SK-N-SH treated with all-trans-retinoic acid at 6 μM for 48 hours (cell line): ENCODE measurements around the gene RBM19.

Experiments
- BACH2 ChIP-seq: fragments of 250-450 bp; sonication (Bioruptor Pico); IDR thresholded peaks from 2 replicates; pipeline ENCODE4 v1.9.0; 2021; ENCODE audit warnings: mild to moderate bottlenecking, borderline replicate concordance
- CSDC2 ChIP-seq: fragments of 250-450 bp; sonication (Bioruptor Pico); IDR thresholded peaks from 2 replicates; pipeline ENCODE4 v1.5.0; 2020; ENCODE audit warnings: mild to moderate bottlenecking, moderate library complexity
- GLIS3 ChIP-seq: fragments of 250-450 bp; sonication (Bioruptor Pico); IDR thresholded peaks from 2 replicates; pipeline ENCODE4 v1.5.0; 2020; ENCODE audit warnings: mild to moderate bottlenecking, moderate library complexity
- PATZ1 ChIP-seq: fragments of 250-450 bp; sonication (Bioruptor Pico); IDR thresholded peaks from 2 replicates; pipeline ENCODE4 v1.8.0; 2020; ENCODE audit warnings: mild to moderate bottlenecking, moderate library complexity, borderline replicate concordance
- PPARA ChIP-seq: fragments of 250-450 bp; sonication (Bioruptor Pico); IDR thresholded peaks from 2 replicates; pipeline ENCODE4 v1.5.0; 2020; ENCODE audit warnings: mild to moderate bottlenecking, borderline replicate concordance
- TCF4 ChIP-seq: fragments of 250-450 bp; sonication (Bioruptor Pico); IDR thresholded peaks from 2 replicates; pipeline ENCODE4 v1.8.0; 2021; ENCODE audit warnings: mild to moderate bottlenecking, moderate library complexity, borderline replicate concordance
- TOX ChIP-seq: fragments of 250-450 bp; sonication (Bioruptor Pico); IDR thresholded peaks from 2 replicates; pipeline ENCODE4 v1.8.0; 2021; ENCODE audit warnings: mild to moderate bottlenecking, moderate library complexity, borderline replicate concordance
- ZFP3 ChIP-seq: fragments of 250-450 bp; sonication (Bioruptor Pico); IDR thresholded peaks from 2 replicates; pipeline ENCODE4 v1.5.0; 2020; ENCODE audit warnings: mild to moderate bottlenecking, moderate library complexity
- ZFP30 ChIP-seq: fragments of 450-650 bp; formaldehyde crosslinking; IDR thresholded peaks from 2 replicates; pipeline ENCODE4 v1.5.0; 2022; ENCODE audit warnings: mild to moderate bottlenecking, moderate library complexity
- ZNF8 ChIP-seq: fragments of 450-650 bp; formaldehyde crosslinking; IDR thresholded peaks from 2 replicates; pipeline ENCODE4 v1.5.0; 2020; ENCODE audit warnings: mild to moderate bottlenecking, moderate library complexity
- TF ChIP-seq, protein P1 (sequence below): fragments of 250-450 bp; sonication (Bioruptor Pico); IDR thresholded peaks from 2 replicates; pipeline ENCODE4 v1.5.1; 2020; ENCODE audit warnings: low read depth, mild to moderate bottlenecking, moderate library complexity
- TF ChIP-seq, protein P2 (sequence below): fragments of 250-450 bp; sonication (Bioruptor Pico); IDR thresholded peaks from 2 replicates; pipeline ENCODE4 v1.5.0; 2020; ENCODE audit warnings: mild to moderate bottlenecking, moderate library complexity

- TF ChIP-seq TOX (CRISPR knock-in tag) (no peak), ZFP30 (CRISPR knock-in tag) (no peak), ZNF8 (CRISPR knock-in tag) (no peak), TCF4 (CRISPR knock-in tag) (no peak), GLIS3 (CRISPR knock-in tag) (no peak), PPARA (no peak), BACH2 (CRISPR knock-in tag) (no peak), CSDC2 (CRISPR knock-in tag) (no peak), PATZ1 (CRISPR knock-in tag) (no peak), ZFP3 (CRISPR knock-in tag) (no peak)
- TF ChIP-seq, protein P1, sequence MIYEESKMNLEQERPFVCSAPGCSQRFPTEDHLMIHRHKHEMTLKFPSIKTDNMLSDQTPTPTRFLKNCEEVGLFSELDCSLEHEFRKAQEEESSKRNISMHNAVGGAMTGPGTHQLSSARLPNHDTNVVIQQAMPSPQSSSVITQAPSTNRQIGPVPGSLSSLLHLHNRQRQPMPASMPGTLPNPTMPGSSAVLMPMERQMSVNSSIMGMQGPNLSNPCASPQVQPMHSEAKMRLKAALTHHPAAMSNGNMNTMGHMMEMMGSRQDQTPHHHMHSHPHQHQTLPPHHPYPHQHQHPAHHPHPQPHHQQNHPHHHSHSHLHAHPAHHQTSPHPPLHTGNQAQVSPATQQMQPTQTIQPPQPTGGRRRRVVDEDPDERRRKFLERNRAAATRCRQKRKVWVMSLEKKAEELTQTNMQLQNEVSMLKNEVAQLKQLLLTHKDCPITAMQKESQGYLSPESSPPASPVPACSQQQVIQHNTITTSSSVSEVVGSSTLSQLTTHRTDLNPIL, result no peak
- TF ChIP-seq, protein P2, sequence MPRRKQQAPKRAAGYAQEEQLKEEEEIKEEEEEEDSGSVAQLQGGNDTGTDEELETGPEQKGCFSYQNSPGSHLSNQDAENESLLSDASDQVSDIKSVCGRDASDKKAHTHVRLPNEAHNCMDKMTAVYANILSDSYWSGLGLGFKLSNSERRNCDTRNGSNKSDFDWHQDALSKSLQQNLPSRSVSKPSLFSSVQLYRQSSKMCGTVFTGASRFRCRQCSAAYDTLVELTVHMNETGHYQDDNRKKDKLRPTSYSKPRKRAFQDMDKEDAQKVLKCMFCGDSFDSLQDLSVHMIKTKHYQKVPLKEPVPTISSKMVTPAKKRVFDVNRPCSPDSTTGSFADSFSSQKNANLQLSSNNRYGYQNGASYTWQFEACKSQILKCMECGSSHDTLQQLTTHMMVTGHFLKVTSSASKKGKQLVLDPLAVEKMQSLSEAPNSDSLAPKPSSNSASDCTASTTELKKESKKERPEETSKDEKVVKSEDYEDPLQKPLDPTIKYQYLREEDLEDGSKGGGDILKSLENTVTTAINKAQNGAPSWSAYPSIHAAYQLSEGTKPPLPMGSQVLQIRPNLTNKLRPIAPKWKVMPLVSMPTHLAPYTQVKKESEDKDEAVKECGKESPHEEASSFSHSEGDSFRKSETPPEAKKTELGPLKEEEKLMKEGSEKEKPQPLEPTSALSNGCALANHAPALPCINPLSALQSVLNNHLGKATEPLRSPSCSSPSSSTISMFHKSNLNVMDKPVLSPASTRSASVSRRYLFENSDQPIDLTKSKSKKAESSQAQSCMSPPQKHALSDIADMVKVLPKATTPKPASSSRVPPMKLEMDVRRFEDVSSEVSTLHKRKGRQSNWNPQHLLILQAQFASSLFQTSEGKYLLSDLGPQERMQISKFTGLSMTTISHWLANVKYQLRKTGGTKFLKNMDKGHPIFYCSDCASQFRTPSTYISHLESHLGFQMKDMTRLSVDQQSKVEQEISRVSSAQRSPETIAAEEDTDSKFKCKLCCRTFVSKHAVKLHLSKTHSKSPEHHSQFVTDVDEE (CRISPR knock-in tag), result no peak
Measured at GRCh38 chr12:113910751-113911272, 55.3 kb downstream of the RBM19 start.
